Measurements from ENCODE around the gene CHAT.
A peak's percentile ranks its signal among the peaks of the same experiment; 100 is the strongest.

CHAT gene

GRCh38 chr10:49605939-49606509, 7.8 kb upstream of the CHAT start:
- DNase-seq (ENCODE audit: low read depth): no peak
- TF ChIP-seq CTCF (IDR thresholded peaks at IDR 0.05; ENCODE audit: control insufficient read depth, insufficient read depth, low read depth, low read length, missing control alignments): no peak
- H3K4me3 ChIP-seq (ENCODE audit: control insufficient read depth, low read depth, low read length): no peak overlapping the region

- DNase-seq (ENCODE audit: low read depth): peak; percentile 11
Measured at GRCh38 chr10:49606981-49607535, 6.8 kb upstream of the CHAT start.

DNA sequence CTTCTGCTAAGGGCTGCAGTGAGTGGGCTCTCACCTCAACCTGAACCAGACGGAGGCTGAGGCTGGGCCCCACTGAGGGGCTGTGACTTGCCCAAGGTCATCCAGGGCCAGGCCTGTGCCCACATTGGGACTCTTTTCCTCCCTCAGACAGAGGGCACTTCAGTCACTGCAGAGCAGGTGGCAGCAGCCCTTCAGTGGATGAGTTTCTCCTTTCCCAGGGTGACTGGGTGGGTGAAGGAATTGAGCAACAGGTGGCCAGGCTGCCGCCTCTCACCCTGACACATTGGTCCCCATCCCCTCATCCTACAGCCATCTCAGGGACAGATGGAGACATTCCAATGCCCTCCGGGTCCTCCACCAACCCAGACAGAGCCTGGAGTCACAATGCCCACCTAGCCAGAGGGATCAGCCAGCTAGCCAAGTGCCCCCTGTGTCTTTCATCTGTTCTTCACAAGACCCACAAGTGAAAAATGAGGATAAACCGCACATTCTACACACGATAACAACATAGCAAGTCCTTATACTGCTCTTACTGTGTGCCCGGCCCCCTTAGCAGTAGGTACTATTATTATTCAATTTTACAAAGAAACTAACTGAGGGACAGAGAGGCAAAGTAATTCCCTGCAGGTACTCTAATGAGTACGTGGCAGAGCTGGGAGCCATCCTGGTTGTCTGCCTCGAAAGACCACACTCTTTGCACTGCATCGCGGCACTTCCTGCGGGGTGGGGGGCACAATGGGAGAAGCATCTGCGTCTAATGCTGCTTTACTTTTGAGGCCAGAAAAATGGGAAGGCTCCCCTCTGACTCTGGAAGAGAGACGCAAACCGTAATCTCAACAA, 5.5 kb upstream of the CHAT start:
- DNase-seq (ENCODE audit: low read depth): no peak
- TF ChIP-seq CTCF (IDR thresholded peaks at IDR 0.05; ENCODE audit: control insufficient read depth, insufficient read depth, low read depth, low read length, missing control alignments): no peak
- no peak overlapping the region for H3K4me3 ChIP-seq (ENCODE audit: control insufficient read depth, low read depth, low read length)

More at GRCh38 chr10:49606981-49607535, 6.8 kb upstream of the CHAT start:
- TF ChIP-seq CTCF (IDR thresholded peaks at IDR 0.05; ENCODE audit: control insufficient read depth, insufficient read depth, low read depth, low read length, missing control alignments): no peak
- no peak overlapping the region for H3K4me3 ChIP-seq (ENCODE audit: control insufficient read depth, low read depth, low read length)

DNA sequence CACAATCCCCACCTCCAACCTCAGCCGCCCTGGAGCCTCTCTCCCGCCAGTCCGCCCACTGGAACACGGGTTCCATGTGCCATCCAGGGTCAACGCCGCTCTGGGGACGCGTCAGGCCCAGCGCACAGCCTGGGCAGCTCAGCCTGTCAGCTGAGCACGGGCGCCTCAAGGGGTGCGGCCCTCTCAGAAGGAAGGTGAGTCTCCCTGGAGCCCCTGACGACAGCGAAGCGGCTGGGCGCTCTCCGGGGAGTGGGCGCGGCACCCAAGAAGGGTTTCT, 4.9 kb upstream of the CHAT start:
- no peak for TF ChIP-seq CTCF (IDR thresholded peaks at IDR 0.05; ENCODE audit: control insufficient read depth, insufficient read depth, low read depth, low read length, missing control alignments)
- no peak for DNase-seq (ENCODE audit: low read depth)
- H3K4me3 ChIP-seq (ENCODE audit: control insufficient read depth, low read depth, low read length): no peak overlapping the region

DNA sequence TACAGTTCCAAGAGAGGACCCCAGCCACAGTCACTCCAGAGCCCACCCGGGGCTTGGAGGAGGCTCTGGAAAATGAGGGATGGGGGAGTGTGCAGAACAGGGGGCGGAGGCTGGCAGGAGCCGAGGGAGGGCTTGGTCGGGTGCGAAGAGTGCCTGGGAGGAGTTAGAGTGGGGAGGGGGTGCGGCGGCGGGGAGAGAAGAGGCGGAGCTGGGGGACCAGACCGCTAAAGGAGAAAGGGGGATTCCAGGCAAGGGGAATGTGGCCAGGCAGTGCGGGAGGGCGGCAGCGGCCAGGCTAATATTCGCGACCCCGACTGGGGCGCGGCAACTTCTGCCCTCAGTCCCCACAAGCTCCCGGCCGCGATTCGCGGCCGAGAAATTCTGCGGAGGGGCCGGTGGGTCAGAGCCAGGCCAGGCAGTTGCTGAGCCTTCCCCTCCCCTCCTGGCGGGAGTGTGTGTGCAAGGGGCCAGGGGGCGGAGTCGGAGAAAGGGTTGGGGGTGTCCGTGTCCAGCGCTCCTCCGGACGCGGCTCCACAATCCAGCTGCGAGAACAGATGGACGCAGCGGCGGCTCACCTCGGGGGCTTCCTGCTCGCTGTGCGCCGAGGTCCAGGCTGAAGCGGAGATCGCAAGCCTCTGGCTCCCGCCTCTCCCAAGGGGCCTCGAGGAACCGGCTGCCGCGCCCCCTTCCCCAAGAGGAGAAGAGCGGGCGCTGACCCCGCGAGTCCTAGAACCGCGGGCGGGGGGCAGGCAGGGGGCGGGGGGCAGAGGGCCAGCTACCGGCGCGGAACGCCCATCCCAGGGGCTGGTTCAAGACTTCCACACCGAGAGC, 4.3 kb upstream of the CHAT start:
- no peak overlapping the region for H3K4me3 ChIP-seq (ENCODE audit: control insufficient read depth, low read depth, low read length)
- no peak for DNase-seq (ENCODE audit: low read depth)
- TF ChIP-seq CTCF (IDR thresholded peaks at IDR 0.05; ENCODE audit: control insufficient read depth, insufficient read depth, low read depth, low read length, missing control alignments): no peak

GRCh38 chr10:49610114-49610457, 3.8 kb upstream of the CHAT start, which contains the start of gene SLC18A3:
Gene SLC18A3, plus strand, starts transcription at chr10:49610310. Its CDS starts 431 bp downstream, at chr10:49610741.
- DNase-seq (ENCODE audit: low read depth): no peak
- no peak within 1 kb of the TSS for H3K4me3 ChIP-seq (ENCODE audit: control insufficient read depth, low read depth, low read length)

More at GRCh38 chr10:49610114-49610457, 3.8 kb upstream of the CHAT start, which contains the start of gene SLC18A3:
- TF ChIP-seq CTCF (IDR thresholded peaks at IDR 0.05; ENCODE audit: control insufficient read depth, insufficient read depth, low read depth, low read length, missing control alignments): no peak
